Tibial artery (tissue), 4 donors: ENCODE results near the gene GPR15.
"Not testable (repeated sequence)": the region's sequence is repeated elsewhere in the genome, so short reads cannot be mapped to it uniquely, and the experiment has no call there.

ENCODE experiments used
- DNase-seq, 2 donors: peaks; one replicate each; pipeline ENCODE4 v3.0.0-alpha.2; 2019
- H3K27ac ChIP-seq, 2 donors: fragments of 200-600 bp; sonication (generic) in 1 of 2; 1 replicate in 1 of 2; 2 replicates in 1 of 2; pipeline ENCODE4 v1.5.1; 2018 to 2019; ENCODE audit warnings: mild to moderate bottlenecking in 1 of 2
- H3K27me3 ChIP-seq, 2 donors: fragments of 200-600 bp; sonication (generic) in 1 of 2; one replicate each; pipeline versions ENCODE4 v1.5.1 to v1.6.0; 2016 to 2019
- H3K36me3 ChIP-seq, 3 donors: fragments of 200-600 bp; sonication (generic) in 2 of 3; one replicate each; pipeline ENCODE4 v1.5.1; 2016 to 2019; ENCODE audit warnings: mild to moderate bottlenecking in 2 of 3
- H3K4me1 ChIP-seq, 4 donors: fragments of 200-600 bp; sonication (generic) in 2 of 4; 1 replicate in 3 of 4; 2 replicates in 1 of 4; pipeline ENCODE4 v1.5.1; 2016 to 2019
- H3K4me3 ChIP-seq, 2 donors: fragments of 200-600 bp; sonication (generic) in 1 of 2; 1 replicate in 1 of 2; 2 replicates in 1 of 2; pipeline ENCODE4 v1.5.1; 2018 to 2019; ENCODE audit warnings: mild to moderate bottlenecking in 2 of 2
- H3K9me3 ChIP-seq, 3 donors: fragments of 200-600 bp; sonication (generic) in 1 of 3; one replicate each; pipeline ENCODE4 v1.5.1; 2016 to 2019
- CTCF ChIP-seq, 2 experiments: fragments of 200-600 bp in 1 of 2; fragments of 450-650 bp in 1 of 2; IDR thresholded peaks; one replicate each; pipeline ENCODE4 v1.5.1; 2017 to 2019; ENCODE audit warnings: antibody characterized with exemption in 2 of 2, mild to moderate bottlenecking in 1 of 2, moderate library complexity in 1 of 2
- intact Hi-C: fragments of 100-400 bp; cut with DNase I; formaldehyde crosslinking; loops from one replicate; pipeline ENCODE4 v1.15.0; 2023; ENCODE audit warnings: low total_unique reads

Gene GPR15

GRCh38 chr3:98558100-98558827 is 26.5 kb downstream of the GPR15 start:
- no peaks in the 10 kb centered on the region for H3K9me3 ChIP-seq
- TF ChIP-seq CTCF (IDR thresholded peaks at IDR 0.05) = no peak
- H3K27me3 ChIP-seq = peaks cover 0 to 2% of the 10 kb centered on the region in 2 donors
- intact Hi-C loops = no loop called here
- no peaks in the 10 kb centered on the region for H3K36me3 ChIP-seq
- DNase-seq = no peak
- no peak overlapping the region for H3K4me3 ChIP-seq
- H3K4me1 ChIP-seq = no peaks in the 10 kb centered on the region
- H3K27ac ChIP-seq = no peak overlapping the region

GRCh38 chr3:98559769-98560168 is 28.0 kb downstream of the GPR15 start:
- DNase-seq, H3K4me3 ChIP-seq, H3K27ac ChIP-seq, H3K4me1 ChIP-seq, H3K27me3 ChIP-seq, intact Hi-C loops, H3K36me3 ChIP-seq, H3K9me3 ChIP-seq: not testable (repeated sequence)

GRCh38 chr3:98560911-98561310 is 29.1 kb downstream of the GPR15 start:
- intact Hi-C loops = no loop called here
- Histone ChIP-seq H3K9me3 (no peaks in the 10 kb centered on the region), H3K27me3 (peaks cover 0 to 2% of the 10 kb centered on the region in 2 donors), H3K4me3 (no peak overlapping the region), H3K36me3 (no peaks in the 10 kb centered on the region), H3K4me1 (no peaks in the 10 kb centered on the region), H3K27ac (no peak overlapping the region)
- no peak for TF ChIP-seq CTCF (IDR thresholded peaks at IDR 0.05)
- no peak for DNase-seq

- Histone ChIP-seq H3K4me3 (no peak overlapping the region), H3K36me3 (no peaks in the 10 kb centered on the region), H3K9me3 (no peaks in the 10 kb centered on the region), H3K27ac (no peak overlapping the region), H3K27me3 (peaks cover 0 to 2% of the 10 kb centered on the region in 2 donors), H3K4me1 (no peaks in the 10 kb centered on the region)
- DNase-seq = no peak
- no peak for TF ChIP-seq CTCF (IDR thresholded peaks at IDR 0.05)
- intact Hi-C loops = no loop called here
These were observed 30.1 kb downstream of the GPR15 start for GRCh38 chr3:98561727-98562521.

- TF ChIP-seq CTCF (IDR thresholded peaks at IDR 0.05) = no peak
- DNase-seq = no peak
- intact Hi-C loops = no loop called here
- no peaks in the 10 kb centered on the region for H3K4me1 ChIP-seq
- H3K9me3 ChIP-seq = no peaks in the 10 kb centered on the region
- peaks cover 0 to 2% of the 10 kb centered on the region in 2 donors for H3K27me3 ChIP-seq
- H3K36me3 ChIP-seq = no peaks in the 10 kb centered on the region
- H3K27ac ChIP-seq = no peak overlapping the region
- H3K4me3 ChIP-seq = no peak overlapping the region
These were observed 32.0 kb downstream of the GPR15 start for GRCh38 chr3:98563661-98564281.
